Natural killer cell (primary cell): ENCODE results near the gene BCL11B. TPM values are rescaled to one million over a fixed set of nuclear protein-coding genes. Genes with fewer than 3 reads are reported as not detected.

Experiments used
- ATAC-seq, 3 donors: fragments of 150-1000 bp in 2 of 3; fragments of 200-7000 bp in 1 of 3; cut with Tn5 transposase; 1 replicate in 1 of 3; 2 replicates in 2 of 3; pipeline ENCODE4 v1.10.0; 2021; ENCODE audit warnings: mild to moderate bottlenecking in 2 of 3, moderate library complexity in 2 of 3
- DNase-seq, 2 donors: peaks; one replicate each; pipeline versions ENCODE4 v3.0.0 to v3.0.0-alpha.2; 2013 to 2021; ENCODE audit warnings: mixed read lengths in 1 of 2
- H3K27ac ChIP-seq: one replicate; pipeline ENCODE4 v1.5.1; 2013; ENCODE audit warnings: mild to moderate bottlenecking, low read length
- H3K27me3 ChIP-seq: one replicate; pipeline ENCODE4 v1.6.1; 2013; ENCODE audit warnings: low read length; ENCODE audit not compliant: control insufficient read depth, insufficient read depth
- H3K36me3 ChIP-seq: one replicate; pipeline ENCODE4 v1.6.1; 2013; ENCODE audit warnings: low read length; ENCODE audit not compliant: control insufficient read depth, insufficient read depth
- H3K4me1 ChIP-seq: one replicate; pipeline ENCODE4 v1.6.1; 2013; ENCODE audit warnings: low read length; ENCODE audit not compliant: control insufficient read depth, insufficient read depth
- H3K4me3 ChIP-seq: one replicate; pipeline ENCODE4 v1.5.1; 2013; ENCODE audit warnings: low read length
- H3K9me3 ChIP-seq: one replicate; pipeline ENCODE4 v1.6.1; 2013; ENCODE audit warnings: low read length; ENCODE audit not compliant: control insufficient read depth, insufficient read depth
- H3K27ac Mint-ChIP-seq, 2 donors: one replicate each; pipeline ENCODE4 v1.8.0; 2022; ENCODE audit warnings: mild to moderate bottlenecking in 2 of 2, mixed read lengths in 2 of 2, moderate library complexity in 1 of 2
- H3K27me3 Mint-ChIP-seq, 2 donors: one replicate each; pipeline ENCODE4 v1.8.0; 2022; ENCODE audit warnings: low read depth in 2 of 2, mixed read lengths in 2 of 2
- H3K36me3 Mint-ChIP-seq: one replicate; pipeline ENCODE4 v1.8.0; 2022; ENCODE audit warnings: mixed read lengths
- H3K4me1 Mint-ChIP-seq, 2 donors: one replicate each; pipeline ENCODE4 v1.8.0; 2022; ENCODE audit warnings: mixed read lengths in 2 of 2
- H3K4me3 Mint-ChIP-seq: one replicate; pipeline ENCODE4 v1.8.0; 2022; ENCODE audit warnings: mild to moderate bottlenecking, moderate library complexity, mixed read lengths
- H3K9me3 Mint-ChIP-seq, 2 donors: one replicate each; pipeline ENCODE4 v1.8.0; 2022; ENCODE audit warnings: mixed read lengths in 2 of 2
- WGBS: methylation state at CpG from one replicate; pipeline ENCODE4 v1.1.7; 2013; ENCODE audit warnings: missing lambda C conversion rate; ENCODE audit not compliant: insufficient coverage; 5-methylcytosine and 5-hydroxymethylcytosine counted together
- intact Hi-C: fragments of 100-400 bp; cut with micrococcal nuclease; formaldehyde crosslinking; loops from one replicate; pipeline ENCODE4 v1.14.2; 2022
- total RNA-seq, 4 donors: library from RNA; stranded (reverse); fragments of 120-200 nt in 1 of 4; gene quantifications; one replicate each; pipeline versions ENCODE4 v1.2.3 to v1.2.4, GENCODE V29; 2013 to 2022
- TF ChIP-seq, protein P1 (sequence below): fragments of 200-600 bp; IDR thresholded peaks from one replicate; pipeline ENCODE4 v1.8.0; 2022; ENCODE audit warnings: antibody characterized with exemption

Gene BCL11B
- total RNA-seq, 3 donors from 2014 or later (not counting 1 experiment from before 2014, with no cell fraction given) = 43.5 to 61.5 (median 56.2) TPM

GRCh38 chr14:99192028-99192621, 79.9 kb downstream of the BCL11B start:
- H3K27me3 Mint-ChIP-seq = no peaks in the 10 kb centered on the region
- Histone ChIP-seq H3K27ac (peak overlapping the region; percentile 44), H3K36me3 (no peaks in the 10 kb centered on the region), H3K27me3 (no peaks in the 10 kb centered on the region), H3K9me3 (no peaks in the 10 kb centered on the region), H3K4me1 (peaks cover 60% of the 10 kb centered on the region), H3K4me3 (no peak overlapping the region)
- peak overlapping the region; percentile 84 to 89 for H3K27ac Mint-ChIP-seq
- ATAC-seq = peak in 2 of 3 donors; percentile 37 to 50
- H3K4me3 Mint-ChIP-seq = peak overlapping the region; percentile 90
- intact Hi-C loops = loop anchor here (5.0 kb wide), 1 partner anchor 40 kb away; no protein-coding TSS in a partner anchor
- H3K9me3 Mint-ChIP-seq = no peaks in the 10 kb centered on the region
- H3K36me3 Mint-ChIP-seq = no peaks in the 10 kb centered on the region
- 55% methylated on average over 26 of the region's 26 CpGs for WGBS
- H3K4me1 Mint-ChIP-seq = peaks cover 57 to 84% of the 10 kb centered on the region in 2 donors
- TF ChIP-seq, protein P1, sequence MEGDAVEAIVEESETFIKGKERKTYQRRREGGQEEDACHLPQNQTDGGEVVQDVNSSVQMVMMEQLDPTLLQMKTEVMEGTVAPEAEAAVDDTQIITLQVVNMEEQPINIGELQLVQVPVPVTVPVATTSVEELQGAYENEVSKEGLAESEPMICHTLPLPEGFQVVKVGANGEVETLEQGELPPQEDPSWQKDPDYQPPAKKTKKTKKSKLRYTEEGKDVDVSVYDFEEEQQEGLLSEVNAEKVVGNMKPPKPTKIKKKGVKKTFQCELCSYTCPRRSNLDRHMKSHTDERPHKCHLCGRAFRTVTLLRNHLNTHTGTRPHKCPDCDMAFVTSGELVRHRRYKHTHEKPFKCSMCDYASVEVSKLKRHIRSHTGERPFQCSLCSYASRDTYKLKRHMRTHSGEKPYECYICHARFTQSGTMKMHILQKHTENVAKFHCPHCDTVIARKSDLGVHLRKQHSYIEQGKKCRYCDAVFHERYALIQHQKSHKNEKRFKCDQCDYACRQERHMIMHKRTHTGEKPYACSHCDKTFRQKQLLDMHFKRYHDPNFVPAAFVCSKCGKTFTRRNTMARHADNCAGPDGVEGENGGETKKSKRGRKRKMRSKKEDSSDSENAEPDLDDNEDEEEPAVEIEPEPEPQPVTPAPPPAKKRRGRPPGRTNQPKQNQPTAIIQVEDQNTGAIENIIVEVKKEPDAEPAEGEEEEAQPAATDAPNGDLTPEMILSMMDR = no peak
- DNase-seq = peak in 1 of 2 donors; percentile 74

DNA sequence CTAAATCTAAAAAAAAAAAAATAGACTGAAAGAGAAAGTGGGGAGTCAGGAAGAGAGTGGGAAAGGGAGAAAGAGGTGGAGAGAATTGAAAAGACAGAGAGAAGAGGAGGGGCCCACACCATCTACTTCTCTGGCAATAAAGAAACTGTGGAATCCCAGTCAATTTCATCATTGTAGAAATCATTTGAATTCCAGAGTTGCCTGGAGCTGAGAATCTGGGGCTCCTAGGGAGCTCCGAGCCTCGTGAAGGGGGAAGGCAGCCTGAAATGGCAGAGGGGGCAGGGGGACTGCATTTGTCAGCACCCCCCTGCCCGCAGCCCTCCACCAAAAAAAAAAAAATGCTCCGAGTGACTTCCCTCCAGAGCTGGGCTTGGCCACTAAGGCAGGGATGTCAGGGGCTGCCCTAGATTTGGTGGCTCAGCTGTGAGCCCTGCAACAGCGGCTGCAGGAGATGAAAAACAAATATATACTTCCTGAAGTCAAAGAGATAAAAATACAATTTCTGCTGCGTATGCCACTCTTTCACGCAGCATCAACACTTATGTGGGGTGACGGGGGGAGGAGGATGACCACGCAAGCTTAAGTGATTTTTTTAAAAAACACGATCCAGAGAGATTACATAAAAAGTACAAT, 80.5 kb downstream of the BCL11B start:
- DNase-seq = peak in 1 of 2 donors; percentile 80
- peaks cover 59 to 87% of the 10 kb centered on the region in 2 donors for H3K4me1 Mint-ChIP-seq
- intact Hi-C loops = loop anchor here (5.0 kb wide), 1 partner anchor 41 kb away; no protein-coding TSS in a partner anchor
- peak overlapping the region; percentile 84 to 89 for H3K27ac Mint-ChIP-seq
- WGBS = 22% methylated on average over 10 of the region's 10 CpGs
- TF ChIP-seq, protein P1 = no peak
- Histone ChIP-seq H3K4me3 (no peak overlapping the region), H3K27me3 (no peaks in the 10 kb centered on the region), H3K9me3 (no peaks in the 10 kb centered on the region), H3K4me1 (peaks cover 66% of the 10 kb centered on the region), H3K27ac (peak overlapping the region; percentile 44), H3K36me3 (no peaks in the 10 kb centered on the region)
- no peaks in the 10 kb centered on the region for H3K9me3 Mint-ChIP-seq
- peak overlapping the region; percentile 90 for H3K4me3 Mint-ChIP-seq
- H3K36me3 Mint-ChIP-seq = no peaks in the 10 kb centered on the region
- peak; percentile 49 to 66 (median 64) for ATAC-seq
- H3K27me3 Mint-ChIP-seq = no peaks in the 10 kb centered on the region

GRCh38 chr14:99190696-99191394, 81.2 kb downstream of the BCL11B start:
- peak overlapping the region; percentile 6 for H3K27ac ChIP-seq
- no peaks in the 10 kb centered on the region for H3K9me3 ChIP-seq
- no peak for ATAC-seq
- WGBS = 71% methylated on average over 6 of the region's 11 CpGs
- H3K9me3 Mint-ChIP-seq = no peaks in the 10 kb centered on the region
- peak overlapping the region; percentile 84 to 89 for H3K27ac Mint-ChIP-seq
- no peak overlapping the region for H3K4me3 ChIP-seq
- DNase-seq = peak in 1 of 2 donors; percentile 76
- no peaks in the 10 kb centered on the region for H3K36me3 Mint-ChIP-seq
- H3K27me3 Mint-ChIP-seq = no peaks in the 10 kb centered on the region
- H3K27me3 ChIP-seq = no peaks in the 10 kb centered on the region
- TF ChIP-seq, protein P1 = no peak
- intact Hi-C loops = loop anchor here (5.0 kb wide), 1 partner anchor 41 kb away; no protein-coding TSS in a partner anchor
- H3K4me1 Mint-ChIP-seq = peaks cover 66 to 92% of the 10 kb centered on the region in 2 donors
- H3K4me3 Mint-ChIP-seq = peak overlapping the region; percentile 90
- no peaks in the 10 kb centered on the region for H3K36me3 ChIP-seq
- peaks cover 72% of the 10 kb centered on the region for H3K4me1 ChIP-seq
